Forelimb muscle (tissue), 1 donor: ENCODE data around the gene STARD13. TPM values are rescaled to one million over a fixed set of nuclear protein-coding genes. Genes with fewer than 3 reads are reported as not detected.
"Not testable (repeated sequence)": the region's sequence is repeated elsewhere in the genome, so short reads cannot be mapped to it uniquely, and the experiment has no call there.

Source experiments
- DNase-seq: peaks from one replicate; pipeline ENCODE4 v3.0.0-alpha.2; 2013; ENCODE audit warnings: low read depth
- polyA plus RNA-seq: library from polyadenylated mRNA; unstranded; fragments of 120-200 nt; gene quantifications from one replicate; pipeline ENCODE4 v1.2.1, GENCODE V29; 2013; ENCODE audit not compliant: insufficient read length

STARD13 gene
- polyA plus RNA-seq, 1 donor: 21.4 TPM

- no peak for DNase-seq
These were observed 109.6 kb downstream of the STARD13 start for GRCh38 chr13:33175991-33176390.

DNA sequence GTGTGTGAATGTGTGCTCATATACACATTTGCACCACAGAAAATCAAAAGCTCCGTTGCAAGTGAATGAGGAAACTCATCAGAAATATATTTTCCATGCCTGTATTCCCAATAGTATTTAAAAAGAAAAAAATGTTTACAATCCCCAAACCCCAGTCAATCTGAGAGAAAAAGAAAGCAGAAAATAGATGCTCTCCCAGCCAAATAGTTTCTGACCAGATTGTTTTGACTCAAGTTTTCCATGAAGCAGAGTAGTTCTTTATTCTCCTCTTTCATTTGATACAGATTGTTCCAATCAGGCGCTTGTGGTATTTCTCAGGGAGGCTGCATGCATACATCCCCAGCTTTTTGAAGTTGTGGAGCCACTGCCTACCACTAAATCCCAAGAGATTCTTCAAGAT, 110.6 kb downstream of the STARD13 start:
- DNase-seq: peak; percentile 83

- no peak for DNase-seq
These were observed 111.1 kb downstream of the STARD13 start for GRCh38 chr13:33174491-33174890.

DNA sequence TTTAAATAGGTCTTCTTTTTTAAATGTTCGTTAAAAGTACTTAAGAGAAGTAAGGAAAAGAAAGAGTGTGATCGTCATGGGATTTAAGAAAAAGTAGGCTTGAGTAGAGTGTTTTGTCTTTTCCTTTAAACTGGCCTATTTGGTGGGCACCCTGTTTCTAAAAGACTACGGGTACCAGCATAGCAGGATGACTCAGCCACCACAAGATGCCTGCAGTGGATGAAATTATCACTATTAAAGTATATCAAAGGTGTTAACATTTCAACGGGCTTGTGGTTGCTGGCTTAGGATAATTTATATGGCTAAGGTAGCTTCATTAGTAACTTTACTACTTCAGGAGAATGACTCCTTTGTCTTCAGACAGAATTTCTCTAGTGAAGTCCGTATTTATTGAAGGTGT, 112.6 kb downstream of the STARD13 start:
- no peak for DNase-seq

DNA sequence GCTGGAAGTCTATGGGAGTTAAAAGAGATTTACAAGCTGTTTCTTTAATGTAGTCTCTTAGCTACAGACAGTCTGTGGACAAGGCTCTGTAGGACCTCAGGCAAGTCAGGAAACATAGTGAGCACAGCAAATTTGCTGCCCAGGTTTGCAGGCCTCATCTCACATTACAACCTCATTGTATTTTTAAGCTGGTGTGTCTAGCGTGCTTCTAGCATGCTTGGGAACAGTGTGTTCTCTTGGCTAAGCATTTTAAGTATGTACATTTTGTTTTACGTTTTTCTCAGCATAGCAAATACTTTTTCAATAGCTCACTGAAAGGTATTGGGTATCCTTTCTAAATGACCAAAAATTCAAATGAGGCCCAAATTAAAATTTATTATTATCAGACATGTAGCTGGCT, 113.2 kb downstream of the STARD13 start:
- no peak for DNase-seq

DNA sequence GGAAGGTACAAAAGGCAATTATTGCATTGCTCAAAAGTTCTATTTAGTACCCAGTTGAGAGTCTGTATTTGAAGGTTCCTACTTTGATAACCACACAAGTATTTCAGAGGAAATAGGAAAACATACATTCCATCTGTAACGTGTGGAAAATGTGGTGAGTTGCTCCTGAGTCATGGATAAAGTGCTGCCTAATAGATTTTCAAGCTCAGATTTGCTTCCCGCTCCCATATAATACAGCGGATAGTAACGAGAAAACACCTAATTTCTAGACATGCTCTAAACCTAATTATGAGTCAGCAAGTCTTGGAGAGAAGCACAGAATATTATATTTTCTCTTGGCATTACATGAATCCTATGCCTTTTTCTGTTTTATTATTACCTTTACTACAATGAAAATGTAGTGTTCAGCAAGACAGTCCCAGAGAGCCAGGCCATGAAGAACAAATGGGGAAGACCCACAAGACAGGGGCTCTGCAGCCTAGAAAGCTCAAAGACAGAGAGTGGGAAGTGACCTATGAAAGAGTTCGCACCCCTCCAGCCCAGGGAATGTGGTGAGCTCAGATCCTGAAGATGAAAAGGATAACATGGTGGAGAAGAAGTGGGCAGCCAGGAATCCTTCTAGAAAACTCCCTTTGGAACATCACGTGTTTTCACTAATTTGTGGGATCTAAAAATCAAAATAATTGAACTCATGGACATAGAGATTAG, 116.1 kb downstream of the STARD13 start:
- no peak for DNase-seq

GRCh38 chr13:33168321-33168960, 117.1 kb downstream of the STARD13 start:
- DNase-seq: peak; percentile 83

DNA sequence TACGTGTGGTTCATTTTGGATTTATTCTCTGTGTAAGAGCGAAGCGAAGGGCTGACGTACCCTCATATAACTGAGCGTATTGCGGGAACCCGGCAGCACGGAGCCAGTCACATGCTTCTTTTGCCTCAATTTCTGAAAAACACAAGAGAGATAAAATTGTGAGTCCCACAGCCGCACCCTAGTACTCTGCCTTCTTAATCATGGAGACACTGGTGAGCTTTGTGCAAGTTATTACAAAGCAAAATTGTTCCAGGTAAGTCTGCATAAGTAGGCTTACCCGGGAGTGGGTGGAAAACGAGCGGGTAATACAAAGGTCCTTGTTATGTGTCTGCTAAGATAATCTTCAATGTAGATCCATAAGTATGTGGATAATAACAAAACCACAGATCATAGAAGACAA, 118.1 kb downstream of the STARD13 start:
- no peak for DNase-seq

- no peak for DNase-seq
These were observed 119.8 kb downstream of the STARD13 start for GRCh38 chr13:33165787-33166186.

GRCh38 chr13:33164331-33164730, 121.2 kb downstream of the STARD13 start:
- no peak for DNase-seq

DNA sequence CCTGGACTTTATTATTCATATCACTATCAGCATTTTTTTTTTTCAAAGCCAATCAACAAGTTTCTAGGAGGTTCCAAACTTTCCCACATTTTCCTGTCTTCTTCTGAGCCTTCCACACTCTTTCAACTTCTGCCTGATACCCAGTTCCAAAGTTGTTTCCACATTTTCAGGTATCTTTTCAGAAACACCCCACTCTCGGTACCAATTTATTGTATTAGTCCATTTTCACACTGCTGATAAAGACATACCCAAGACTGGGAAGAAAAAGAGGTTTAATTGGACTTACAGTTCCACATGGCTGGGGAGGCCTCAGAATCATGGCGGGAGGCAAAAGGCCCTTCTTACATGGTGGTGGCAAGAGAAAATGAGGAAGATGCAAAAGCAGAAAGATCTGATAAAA, 122.8 kb downstream of the STARD13 start:
- not testable (repeated sequence) for DNase-seq

GRCh38 chr13:33158816-33159215, 126.7 kb downstream of the STARD13 start:
- DNase-seq: no peak

DNA sequence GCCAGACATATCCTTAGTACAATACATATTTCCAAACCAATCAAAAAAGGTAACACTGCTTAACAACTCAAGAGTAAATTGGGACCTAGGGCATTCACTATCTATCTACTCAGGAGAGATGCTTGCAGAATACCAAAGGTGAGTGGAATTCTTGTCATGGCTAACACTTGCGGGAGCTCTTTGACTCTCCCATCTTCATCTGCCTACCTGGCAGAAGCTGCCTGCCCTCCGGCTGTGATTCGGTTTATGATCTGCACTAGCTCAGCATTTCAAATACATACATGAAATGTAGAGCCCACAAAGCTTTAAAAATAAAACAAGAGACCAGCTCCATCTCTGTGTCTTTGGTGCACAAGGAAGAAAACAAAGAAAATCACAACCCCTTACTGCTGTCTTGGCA, 127.3 kb downstream of the STARD13 start:
- no peak for DNase-seq

DNA sequence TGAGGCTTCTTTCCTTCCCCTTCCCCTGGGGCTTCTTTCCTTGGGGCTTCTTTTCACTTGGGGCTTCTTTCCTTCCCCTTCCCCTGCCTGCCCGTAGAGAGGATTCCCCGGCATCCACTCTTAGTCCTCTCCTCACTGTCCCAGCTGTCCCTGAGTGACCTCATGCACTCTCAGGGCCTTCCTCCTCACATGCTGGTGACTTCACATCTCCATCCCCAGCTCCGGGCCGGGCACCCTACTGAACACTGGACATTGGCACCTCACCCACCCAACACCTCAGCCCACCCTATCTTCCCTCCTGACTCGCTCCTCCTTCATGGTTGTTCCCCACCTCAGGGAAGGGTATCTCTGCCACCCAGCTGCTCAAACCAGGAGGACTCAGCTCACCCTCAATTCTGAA, 130.6 kb downstream of the STARD13 start:
- no peak for DNase-seq

GRCh38 chr13:33153421-33154404, 131.8 kb downstream of the STARD13 start:
- no peak for DNase-seq

- no peak for DNase-seq
These were observed 133.2 kb downstream of the STARD13 start for GRCh38 chr13:33152389-33152788.

DNA sequence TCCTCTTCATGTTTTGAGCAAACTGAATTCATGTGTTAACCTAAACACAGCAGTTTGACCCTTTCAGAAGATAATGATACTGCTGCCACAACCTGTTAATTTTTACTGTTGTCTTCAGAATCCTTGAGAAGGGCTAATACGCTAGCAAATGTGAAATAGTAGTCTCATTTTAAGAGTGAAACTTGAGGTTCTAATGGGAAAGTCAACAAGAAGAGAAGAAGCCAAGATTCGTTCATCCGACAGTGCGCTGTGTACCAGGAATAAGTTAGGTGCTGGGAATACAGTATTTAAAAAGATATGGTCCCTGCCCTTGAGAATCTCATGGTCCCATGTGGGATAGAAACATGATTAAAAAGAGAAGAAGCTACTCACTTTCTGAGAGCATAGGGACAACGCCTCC, 134.9 kb downstream of the STARD13 start:
- no peak for DNase-seq

DNA sequence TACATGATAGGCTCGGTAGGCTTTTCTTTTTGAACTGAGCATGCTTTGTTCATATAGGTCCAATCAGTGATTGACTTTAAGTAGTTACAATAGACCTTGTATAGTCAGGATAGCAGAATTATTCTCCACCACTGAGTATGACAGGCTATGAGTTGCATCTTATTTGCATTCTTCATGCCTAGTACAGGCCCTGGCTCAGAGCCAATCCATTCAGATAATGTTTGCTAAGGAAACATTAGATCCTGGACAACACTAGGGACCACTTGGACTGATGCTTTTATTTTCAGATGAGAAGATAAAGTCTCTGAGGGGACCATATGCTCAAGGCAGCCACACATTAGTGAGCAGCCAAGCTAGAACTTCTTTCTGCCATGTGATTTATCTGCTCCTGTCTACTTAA, 135.4 kb downstream of the STARD13 start:
- DNase-seq: no peak

DNA sequence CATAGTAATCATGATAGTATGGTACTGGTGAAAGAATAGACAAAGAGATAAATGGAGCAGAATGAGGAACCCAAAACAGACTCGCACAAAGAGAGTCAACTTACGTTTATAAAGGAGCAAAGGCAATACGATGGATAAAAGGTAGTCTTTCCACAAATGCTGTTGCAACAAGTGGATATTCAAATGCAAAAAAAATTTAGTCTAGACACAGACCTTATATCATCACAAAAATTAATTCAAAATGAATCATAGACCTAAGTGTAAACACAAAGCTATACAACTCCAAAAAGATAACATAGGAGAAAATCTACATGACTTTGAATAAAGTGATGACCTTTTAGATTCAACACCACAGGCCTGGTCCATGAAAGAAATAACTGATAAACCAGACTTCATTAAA, 137.7 kb downstream of the STARD13 start:
- DNase-seq: no peak

GRCh38 chr13:33146843-33147611, 138.5 kb downstream of the STARD13 start:
- no peak for DNase-seq

DNA sequence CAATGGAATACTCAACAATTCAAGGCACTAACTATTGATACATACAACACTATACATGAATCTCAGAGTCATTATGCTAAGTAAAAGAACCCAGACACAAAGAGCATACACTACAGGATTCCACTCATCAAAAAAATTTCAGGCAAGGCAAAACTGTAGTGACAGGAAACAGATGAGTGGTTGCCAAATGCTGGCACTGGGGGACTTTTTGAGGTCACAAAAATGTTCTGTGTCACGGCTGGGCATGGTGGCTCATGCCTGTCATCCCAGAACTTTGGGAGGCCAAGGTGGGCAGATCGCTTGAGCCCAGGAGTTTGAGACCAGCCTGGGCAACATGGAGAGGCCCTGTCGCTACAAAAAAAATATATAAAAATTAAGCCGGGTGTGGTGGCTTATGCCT, 139.9 kb downstream of the STARD13 start:
- no peak for DNase-seq

GRCh38 chr13:33144358-33144784, 141.2 kb downstream of the STARD13 start:
- no peak for DNase-seq
